A549 treated with dexamethasone at 1 μM for 4 hours (cell line): ENCODE results near the gene STARD6. TPM values are rescaled to one million over a fixed set of nuclear protein-coding genes. Genes with fewer than 3 reads are reported as not detected.

Experiments
- total RNA-seq: library from RNA; stranded (reverse); fragments of 200-300 nt; extraction: Qiagen RNA extraction; gene quantifications from 5 replicates; pipeline ENCODE4 v1.2.3, GENCODE V29; 2022

STARD6 gene, protein sequence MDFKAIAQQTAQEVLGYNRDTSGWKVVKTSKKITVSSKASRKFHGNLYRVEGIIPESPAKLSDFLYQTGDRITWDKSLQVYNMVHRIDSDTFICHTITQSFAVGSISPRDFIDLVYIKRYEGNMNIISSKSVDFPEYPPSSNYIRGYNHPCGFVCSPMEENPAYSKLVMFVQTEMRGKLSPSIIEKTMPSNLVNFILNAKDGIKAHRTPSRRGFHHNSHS
- 0.21 TPM in 1 of 5 replicates, not detected in the others for total RNA-seq

DNA sequence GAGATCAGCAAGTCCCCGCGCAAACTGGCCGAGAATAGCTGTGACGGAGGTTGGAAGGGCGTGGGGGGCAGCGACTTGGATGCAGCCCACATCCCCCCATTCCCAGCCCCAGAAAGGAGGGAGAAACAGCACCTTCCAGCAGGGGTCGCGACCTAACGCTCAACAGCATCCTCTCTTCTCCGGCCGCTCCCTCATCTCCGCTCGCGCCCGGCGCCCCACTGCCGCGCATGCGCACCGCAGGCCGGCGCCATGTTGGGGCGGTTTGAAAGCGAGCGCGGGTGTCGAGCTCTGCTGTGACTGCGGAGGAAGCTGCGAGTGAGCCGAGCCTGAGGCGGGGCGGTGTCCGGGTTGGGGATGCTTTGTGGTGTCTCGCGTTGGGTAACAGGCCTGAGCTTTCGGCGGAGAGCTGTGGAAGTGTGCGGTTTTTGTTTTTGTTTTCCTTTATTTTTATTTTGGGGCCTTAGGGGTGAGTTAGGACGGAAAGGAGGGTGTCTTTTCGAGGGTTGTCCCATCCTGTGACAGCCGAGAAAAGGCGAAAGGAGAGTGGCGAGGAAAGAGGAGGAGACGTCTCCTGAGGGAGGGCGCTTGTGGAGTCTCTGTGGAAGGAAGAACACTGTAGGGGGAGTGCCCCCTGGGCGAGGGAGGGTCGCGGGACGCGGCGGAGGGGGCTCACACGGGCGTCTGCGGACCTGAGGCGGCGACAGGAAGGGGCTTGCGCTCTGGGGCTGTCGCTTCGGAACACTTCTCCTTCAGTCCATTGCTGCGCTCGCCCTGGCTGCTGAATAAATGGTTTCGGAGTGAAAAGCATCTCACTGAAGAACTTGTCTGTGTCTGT, at the start of gene STARD6, which contains the start of gene C18orf54:
Gene STARD6 (minus strand): TSS at position 199 of the 835 bp plus-strand sequence. CDS start 3,285 bp downstream, outside the sequence.
Gene C18orf54 (plus strand): TSS at position 247 of the 835 bp plus-strand sequence. CDS start 2,667 bp downstream, outside the sequence.

Other genes starting within 250 kb of the STARD6 start
- 41.2 to 50.7 TPM (median 46.6 TPM) in 5 replicates for gene MBD2, start 133.2 kb downstream of the STARD6 start, total RNA-seq
- 6.0 to 8.2 TPM (median 7.2 TPM) in 5 replicates for gene POLI, start 88.3 kb downstream of the STARD6 start, total RNA-seq
- 2.1 to 3.6 TPM (median 2.9 TPM) in 5 replicates for gene C18orf54, start within 50 bp of the STARD6 start, total RNA-seq
- not detected in 5 replicates for gene DYNAP, start 233.4 kb upstream of the STARD6 start, total RNA-seq